GM21515 (cell line): ENCODE measurements around the gene ANKLE1.

ENCODE experiments used
- ATAC-seq: cut with Tn5 transposase; IDR thresholded peaks from one replicate; pipeline ENCODE4 v1.9.1; 2021; ENCODE audit not compliant: unreplicated experiment

The ANKLE1 gene

DNA sequence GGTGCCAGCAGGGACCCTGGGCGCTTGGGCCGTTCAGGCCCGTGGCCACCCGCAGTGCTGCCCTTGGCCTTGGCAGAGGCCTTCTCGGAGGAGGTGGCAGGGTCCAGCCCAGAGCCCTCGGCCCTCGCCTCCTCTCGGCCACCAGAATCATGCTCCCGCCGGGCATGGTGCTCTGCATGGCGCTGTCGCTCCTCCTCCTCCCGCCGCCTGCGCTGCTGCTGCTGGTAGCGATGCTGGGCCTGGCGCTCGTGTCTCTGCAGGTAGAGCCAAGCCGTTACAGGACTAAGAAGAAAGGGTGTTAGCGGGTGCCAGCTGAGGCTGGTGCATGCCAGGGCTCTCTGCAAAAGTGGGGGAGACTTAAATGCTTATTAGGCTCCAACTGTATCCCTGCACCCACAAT is 43.4 kb downstream of the ANKLE1 start:
- no peak for ATAC-seq

- no peak for ATAC-seq
Measured at GRCh38 chr19:17325881-17326594, 44.3 kb downstream of the ANKLE1 start.

DNA sequence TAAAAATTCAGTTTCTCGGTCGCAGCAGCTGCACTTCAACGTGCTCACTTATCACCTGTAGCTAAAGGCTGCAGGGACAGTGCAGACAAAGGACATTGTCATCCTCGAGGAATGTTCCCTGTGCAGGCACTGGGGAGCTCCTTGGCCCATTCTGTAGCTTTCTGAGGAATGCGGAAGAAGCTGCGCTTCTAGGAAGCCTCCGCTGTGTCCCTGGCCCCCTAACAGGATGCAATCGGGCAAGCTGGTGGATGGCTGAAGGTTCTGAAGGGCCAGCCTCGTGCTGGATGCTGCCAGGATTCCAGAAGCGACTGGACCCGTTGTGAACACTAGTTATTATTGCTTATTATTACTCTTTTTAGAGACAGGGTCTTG is 44.9 kb downstream of the ANKLE1 start:
- no peak for ATAC-seq

DNA sequence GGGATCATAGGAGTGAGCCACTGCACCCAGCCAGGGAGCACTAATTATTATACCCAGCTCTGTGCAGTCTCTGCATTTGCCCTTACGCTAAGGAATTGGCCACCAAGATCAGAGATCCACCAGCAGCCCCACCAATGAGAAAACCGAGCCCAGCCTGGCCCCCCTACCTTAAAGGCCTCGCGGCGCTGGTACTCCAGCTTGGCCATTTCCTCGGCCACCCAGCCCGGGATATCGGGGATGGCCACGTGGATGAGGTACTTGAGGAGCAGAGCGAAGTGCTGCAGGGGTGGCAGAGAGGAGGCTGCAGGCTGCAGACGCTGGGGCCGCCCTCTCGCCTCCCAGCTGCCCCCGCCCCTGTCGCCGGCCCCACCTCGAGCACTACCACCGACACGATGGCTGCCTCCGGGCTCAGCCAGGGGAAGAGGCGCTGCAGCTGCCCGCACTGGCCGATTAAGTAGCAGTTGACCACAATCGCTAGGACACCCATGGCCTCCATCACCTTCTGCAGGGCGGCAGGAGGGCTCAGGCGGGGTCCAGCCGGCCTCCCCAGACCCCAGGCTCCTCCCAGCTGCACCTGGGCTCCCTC is 45.5 kb downstream of the ANKLE1 start:
- ATAC-seq: no peak

DNA sequence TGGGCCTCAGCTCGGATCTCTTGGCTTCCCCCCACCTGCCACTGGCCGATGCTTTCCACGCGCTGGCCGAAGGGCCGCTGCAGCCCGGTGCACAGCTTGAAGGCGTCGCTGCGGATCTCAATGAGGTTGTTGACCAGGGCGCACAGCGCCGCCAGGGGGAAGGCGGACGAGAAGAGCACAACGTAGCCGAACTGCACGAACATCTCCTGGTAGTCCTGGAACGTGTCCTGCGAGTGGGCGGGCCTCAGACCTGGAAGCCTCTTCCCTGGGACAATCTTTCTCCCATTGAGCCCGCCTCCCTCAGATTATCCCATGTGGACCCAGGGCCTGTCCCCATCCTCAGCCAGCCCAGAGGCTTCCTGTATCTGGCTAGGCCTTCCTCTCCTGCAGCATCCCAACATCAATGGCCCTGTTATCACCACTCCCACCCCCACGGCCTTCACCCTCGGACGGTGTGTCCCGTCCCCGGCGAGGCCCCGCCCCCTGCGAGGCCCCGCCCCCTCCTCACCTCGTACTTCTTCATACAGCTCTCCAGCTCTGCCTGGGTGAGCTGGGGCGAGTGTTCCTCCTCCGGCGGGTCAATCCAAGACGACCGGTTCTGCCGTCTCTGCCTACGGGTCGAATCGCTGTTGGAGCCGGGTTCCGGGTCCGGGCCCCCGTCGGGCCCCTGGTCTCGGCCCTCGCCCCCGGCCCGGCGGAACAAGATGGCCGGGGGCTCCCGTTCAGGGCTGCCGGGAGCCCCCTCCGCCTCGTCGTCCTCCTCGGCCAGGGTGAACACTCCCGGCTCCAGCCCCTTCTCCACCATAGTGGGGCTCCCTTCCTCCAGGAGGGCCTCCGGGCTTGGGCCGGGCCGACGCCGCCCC is 46.2 kb downstream of the ANKLE1 start:
- ATAC-seq: no peak

DNA sequence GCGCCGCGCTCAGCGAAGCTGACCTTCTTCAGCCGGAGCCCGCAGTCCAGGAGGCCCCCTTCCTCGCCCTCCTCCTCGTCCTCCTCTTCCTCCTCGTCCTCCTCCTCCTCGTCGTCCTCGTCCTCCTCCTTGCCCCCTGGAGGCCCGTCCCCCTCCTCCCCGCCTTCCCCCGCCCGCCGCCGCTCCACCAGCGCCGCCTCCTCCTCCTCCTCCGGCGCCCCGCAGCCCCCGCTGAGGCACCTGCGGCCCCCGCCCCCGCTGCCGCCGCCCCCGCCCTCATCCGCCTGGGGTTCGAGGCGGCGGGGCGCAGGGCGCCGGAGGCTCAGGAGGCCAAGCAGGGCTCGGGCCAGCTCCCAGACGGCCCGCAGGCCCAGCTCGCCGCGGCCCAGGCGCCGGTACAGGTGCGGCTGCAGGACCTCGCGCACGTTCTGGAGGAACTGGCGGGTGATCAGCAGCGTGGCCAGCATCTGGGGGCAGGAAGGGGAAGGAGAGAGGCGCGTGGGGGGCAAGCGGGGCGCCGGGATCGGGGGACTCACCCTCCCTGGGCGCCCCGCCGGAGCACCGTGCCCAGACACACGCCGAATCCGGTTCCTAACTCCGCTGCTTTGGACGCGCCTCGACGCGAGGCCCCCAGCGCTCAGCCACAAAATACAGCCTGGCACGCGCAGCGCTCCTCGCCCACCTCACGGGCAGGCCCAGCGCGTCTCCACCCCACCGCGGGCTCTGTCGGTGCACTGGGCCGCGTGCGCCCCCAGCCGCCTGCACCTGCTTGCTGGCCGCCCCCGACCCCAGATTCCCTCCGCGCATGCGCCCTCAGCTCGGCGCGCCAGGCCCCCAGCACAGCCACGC is 47.0 kb downstream of the ANKLE1 start:
- ATAC-seq: no peak

- ATAC-seq: no peak
Measured at GRCh38 chr19:17329366-17330261, 47.9 kb downstream of the ANKLE1 start.

DNA sequence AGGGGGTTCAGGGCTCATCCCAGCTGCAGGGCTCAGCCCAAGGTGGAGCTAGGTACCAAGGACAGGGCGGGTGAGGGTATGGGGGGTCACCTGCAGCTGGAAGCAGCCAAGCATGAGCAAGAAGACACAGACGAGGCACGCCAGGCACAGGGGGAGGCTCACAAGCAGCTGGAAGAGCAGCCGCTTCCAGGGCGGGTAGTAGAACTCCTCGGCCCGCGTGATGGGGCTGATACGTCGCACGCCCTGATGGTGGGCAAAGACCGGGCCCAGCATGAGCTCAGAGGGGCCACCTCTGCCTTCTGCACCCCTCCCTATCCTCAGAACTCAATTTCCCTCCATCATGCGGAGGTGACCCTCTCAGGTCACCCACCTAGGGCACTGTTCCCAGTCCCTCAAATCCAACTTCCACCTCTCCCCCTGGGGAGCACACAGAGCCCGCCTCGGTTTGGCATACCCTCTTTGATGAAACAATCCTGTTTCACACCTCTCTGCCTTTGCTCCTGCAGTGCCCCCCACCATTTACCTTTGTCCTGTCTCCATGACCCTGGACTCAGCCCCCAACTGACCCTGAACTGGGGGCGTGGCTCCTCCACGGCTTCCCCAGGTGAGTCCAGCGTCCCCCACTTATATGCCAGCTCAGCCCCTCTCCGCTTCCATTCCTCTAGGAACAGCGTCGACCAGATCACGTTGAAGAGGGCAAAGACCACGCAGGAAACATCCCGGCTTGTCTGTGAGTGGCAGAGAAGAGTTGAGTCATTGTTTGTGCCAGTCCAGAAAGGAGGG is 48.8 kb downstream of the ANKLE1 start:
- no peak for ATAC-seq

DNA sequence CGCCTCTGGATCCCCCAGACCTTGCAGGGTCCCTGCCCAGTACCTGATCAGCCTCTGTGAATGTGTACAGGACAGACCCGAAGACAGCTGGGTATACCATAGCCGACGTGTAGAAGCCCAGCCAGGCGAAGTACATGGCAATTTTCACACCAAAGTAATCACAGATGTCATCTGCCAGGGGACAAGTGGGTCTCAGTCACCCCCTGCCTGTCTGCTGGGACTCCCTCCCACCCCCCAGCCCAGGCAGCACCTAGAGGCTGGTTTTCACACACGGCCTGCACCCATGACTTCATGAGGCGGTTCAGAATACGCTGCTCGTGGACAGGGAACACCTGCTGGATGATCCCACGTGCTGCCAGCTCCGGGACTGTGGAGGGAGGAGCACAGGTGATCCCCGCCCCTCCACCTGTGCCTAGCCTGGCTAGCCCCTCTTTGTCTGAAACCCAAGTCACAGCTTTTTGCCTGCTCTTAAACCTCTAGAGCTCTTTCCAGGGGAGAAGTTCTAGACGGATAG is 49.4 kb downstream of the ANKLE1 start:
- no peak for ATAC-seq

DNA sequence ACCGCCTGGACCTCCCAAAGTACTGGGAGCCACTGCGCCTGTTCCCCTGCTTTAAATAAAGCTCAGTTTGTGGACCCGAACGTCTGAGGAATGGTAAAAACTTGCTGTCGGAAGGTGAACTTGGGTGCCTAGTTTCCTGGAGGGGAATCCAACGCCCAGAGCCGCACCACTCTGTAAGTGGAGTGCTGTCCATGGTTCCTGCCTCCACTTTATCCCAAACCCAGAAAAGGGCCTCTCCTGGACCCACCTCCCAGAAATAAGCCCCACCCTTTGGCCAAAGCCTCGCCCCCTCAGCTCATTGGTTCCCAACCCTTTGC is 50.6 kb downstream of the ANKLE1 start:
- no peak for ATAC-seq

DNA sequence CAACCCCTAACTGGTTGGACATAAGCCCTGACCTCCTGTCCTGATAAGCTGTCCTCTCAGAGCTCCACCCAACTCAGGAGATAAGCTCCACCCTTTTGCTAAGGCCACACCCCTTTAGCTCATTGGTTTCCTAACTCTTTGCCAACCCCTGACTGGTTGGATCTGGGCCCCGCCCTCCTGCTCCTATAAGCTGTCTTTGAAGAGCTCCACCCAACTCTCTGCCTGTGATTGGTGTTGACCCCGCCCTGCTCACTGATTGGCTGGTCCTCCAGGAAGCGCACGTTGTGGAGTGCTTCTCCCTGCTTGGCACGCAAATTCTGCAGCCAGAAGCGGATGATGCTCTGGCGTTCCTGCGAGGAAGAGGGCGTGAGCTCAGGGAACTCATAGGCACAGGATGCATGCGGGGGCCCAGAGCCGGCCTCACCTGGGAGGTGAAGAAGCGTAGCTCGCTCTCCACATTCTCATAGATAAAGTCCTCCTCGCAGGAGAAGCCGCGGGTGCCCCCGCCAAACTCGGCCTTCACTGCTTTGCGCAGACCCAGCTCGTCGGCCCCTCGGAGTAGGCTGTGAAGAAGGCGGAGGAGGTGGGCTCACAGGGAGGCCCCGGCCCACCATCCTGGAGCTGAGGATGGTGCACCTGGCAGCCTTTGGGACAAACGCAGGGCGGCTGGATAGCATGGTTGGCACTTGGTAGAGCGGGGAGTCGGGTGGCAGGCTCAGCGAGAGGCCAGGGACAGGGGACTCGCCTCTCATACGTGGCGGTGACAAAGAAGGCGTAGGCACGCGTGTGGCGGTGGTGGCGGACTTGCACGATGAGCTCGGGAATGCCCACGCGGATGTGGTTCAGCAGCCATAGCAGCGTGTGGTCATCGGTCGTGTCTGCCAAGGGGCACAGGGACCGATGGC is 51.2 kb downstream of the ANKLE1 start:
- ATAC-seq: no peak

- no peak for ATAC-seq
Measured at GRCh38 chr19:17333611-17334413, 52.1 kb downstream of the ANKLE1 start.

- peak; percentile 39 for ATAC-seq
Measured at GRCh38 chr19:17334414-17335409, 53.0 kb downstream of the ANKLE1 start, which contains the start of gene ANO8. Gene ANO8 (minus strand): TSS chr19:17334855. CDS start chr19:17334670, 185 bp downstream.

GRCh38 chr19:17335575-17335974 is 53.9 kb downstream of the ANKLE1 start:
- ATAC-seq: no peak
